ENCODE measurements around the gene SESN2. TPM values are rescaled to one million over a fixed set of nuclear protein-coding genes. Genes with fewer than 3 reads are reported as not detected.
A peak's percentile ranks its signal among the peaks of the same experiment; 100 is the strongest.

SESN2 gene
- total and polyA plus RNA-seq, 7 donors: 4.9 to 36.5 (median 6.3) TPM

DNA sequence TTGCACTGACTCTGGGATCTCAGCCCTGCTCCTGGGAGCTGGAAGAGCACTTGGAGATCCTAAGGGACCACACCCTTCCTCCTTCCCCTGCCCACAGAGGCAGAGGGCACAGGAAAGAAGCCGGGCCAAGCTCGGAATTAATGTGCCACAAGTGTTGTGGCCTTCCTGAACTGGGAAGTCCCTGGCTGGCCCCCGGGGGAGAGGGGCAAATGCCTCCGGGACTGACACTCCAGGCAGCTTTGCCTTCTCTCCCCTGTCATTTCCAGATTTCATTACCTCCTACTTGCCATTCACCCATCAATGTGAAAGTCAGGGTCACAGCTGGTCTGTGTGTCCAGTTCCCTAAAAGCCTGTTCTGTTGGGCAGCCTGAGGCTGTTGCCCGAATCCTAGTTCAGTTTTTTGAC, 21.7 kb downstream of the SESN2 start:
- peaks cover 7 to 64% (median 23%) of the 10 kb centered on the region in 4 donors for H3K36me3 ChIP-seq

DNA sequence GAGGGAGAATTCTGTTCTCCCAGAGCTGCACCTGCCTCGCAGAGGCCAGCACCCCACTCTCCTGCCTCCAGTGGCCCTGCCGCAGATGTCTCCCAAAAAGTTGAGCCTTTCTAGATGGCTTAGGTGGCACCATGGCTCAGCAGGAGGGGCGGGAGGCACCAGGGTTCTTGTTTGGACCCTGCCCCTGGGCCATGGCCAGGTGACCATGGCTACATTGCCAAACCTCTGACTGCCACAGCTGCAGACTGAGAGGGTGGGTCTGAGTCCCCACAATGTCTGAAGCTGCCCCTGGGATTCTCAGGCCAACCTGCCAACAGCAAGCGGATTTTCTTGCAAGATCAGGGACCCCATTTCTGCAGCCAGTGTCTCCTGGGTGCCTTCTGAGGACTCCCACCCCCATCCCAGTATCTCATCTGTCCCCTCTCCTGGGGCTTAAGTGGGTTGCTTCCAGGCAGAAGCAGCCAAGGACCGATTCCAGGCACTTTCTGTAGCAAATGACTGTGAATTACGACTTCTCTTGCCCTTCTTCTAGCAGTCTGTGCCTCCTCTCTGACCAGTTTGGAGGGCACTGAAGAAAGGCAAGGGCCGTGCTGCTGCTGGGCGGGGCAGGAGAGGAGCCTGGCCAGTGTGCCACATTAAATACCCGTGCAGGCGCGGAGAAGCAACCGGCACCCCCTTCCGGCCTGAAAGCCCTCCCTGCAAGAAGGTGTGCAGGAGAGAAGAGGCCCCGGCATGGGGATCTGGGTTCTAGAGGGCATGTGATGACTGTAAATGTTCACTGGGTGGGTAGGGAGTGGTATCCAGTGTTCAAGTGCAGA, 22.5 kb downstream of the SESN2 start:
- H3K27ac ChIP-seq: no peak overlapping the region
- H3K9me3 ChIP-seq: no peaks in the 10 kb centered on the region
- peaks cover 7 to 58% (median 22%) of the 10 kb centered on the region in 4 donors for H3K36me3 ChIP-seq
- H3K27me3 ChIP-seq: no peaks in the 10 kb centered on the region
- TF ChIP-seq POLR2A (IDR thresholded peaks at IDR 0.05): no peak
- no peak for TF ChIP-seq POLR2AphosphoS5 (IDR thresholded peaks at IDR 0.05)
- TF ChIP-seq, protein P1, sequence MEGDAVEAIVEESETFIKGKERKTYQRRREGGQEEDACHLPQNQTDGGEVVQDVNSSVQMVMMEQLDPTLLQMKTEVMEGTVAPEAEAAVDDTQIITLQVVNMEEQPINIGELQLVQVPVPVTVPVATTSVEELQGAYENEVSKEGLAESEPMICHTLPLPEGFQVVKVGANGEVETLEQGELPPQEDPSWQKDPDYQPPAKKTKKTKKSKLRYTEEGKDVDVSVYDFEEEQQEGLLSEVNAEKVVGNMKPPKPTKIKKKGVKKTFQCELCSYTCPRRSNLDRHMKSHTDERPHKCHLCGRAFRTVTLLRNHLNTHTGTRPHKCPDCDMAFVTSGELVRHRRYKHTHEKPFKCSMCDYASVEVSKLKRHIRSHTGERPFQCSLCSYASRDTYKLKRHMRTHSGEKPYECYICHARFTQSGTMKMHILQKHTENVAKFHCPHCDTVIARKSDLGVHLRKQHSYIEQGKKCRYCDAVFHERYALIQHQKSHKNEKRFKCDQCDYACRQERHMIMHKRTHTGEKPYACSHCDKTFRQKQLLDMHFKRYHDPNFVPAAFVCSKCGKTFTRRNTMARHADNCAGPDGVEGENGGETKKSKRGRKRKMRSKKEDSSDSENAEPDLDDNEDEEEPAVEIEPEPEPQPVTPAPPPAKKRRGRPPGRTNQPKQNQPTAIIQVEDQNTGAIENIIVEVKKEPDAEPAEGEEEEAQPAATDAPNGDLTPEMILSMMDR (IDR thresholded peaks at IDR 0.05): no peak
- no peak for TF ChIP-seq EP300 (IDR thresholded peaks at IDR 0.05)
- no peaks in the 10 kb centered on the region for H3K4me1 ChIP-seq
- WGBS, 2 donors: 37 to 79% methylated on average over 14 of the region's 14 CpGs
- no peak for DNase-seq
- H3K4me3 ChIP-seq: no peak overlapping the region
- intact Hi-C loops (cut with DNase I): no loop called here

More for the DNA sequence above, 21.7 kb downstream of the SESN2 start:
- no peak for TF ChIP-seq POLR2AphosphoS5 (IDR thresholded peaks at IDR 0.05)
- no peak for TF ChIP-seq POLR2A (IDR thresholded peaks at IDR 0.05)
- TF ChIP-seq EP300 (IDR thresholded peaks at IDR 0.05): no peak
- TF ChIP-seq, protein P1 (IDR thresholded peaks at IDR 0.05): no peak
- Histone ChIP-seq H3K27ac (peak overlapping the region in 1 of 4 donors; percentile 27), H3K4me3 (no peak overlapping the region), H3K4me1 (no peaks in the 10 kb centered on the region), H3K27me3 (no peaks in the 10 kb centered on the region), H3K9me3 (no peaks in the 10 kb centered on the region)
- intact Hi-C loops (cut with DNase I): no loop called here
- no peak for DNase-seq
- WGBS, 2 donors: 48 to 77% methylated on average over 5 of the region's 5 CpGs

DNA sequence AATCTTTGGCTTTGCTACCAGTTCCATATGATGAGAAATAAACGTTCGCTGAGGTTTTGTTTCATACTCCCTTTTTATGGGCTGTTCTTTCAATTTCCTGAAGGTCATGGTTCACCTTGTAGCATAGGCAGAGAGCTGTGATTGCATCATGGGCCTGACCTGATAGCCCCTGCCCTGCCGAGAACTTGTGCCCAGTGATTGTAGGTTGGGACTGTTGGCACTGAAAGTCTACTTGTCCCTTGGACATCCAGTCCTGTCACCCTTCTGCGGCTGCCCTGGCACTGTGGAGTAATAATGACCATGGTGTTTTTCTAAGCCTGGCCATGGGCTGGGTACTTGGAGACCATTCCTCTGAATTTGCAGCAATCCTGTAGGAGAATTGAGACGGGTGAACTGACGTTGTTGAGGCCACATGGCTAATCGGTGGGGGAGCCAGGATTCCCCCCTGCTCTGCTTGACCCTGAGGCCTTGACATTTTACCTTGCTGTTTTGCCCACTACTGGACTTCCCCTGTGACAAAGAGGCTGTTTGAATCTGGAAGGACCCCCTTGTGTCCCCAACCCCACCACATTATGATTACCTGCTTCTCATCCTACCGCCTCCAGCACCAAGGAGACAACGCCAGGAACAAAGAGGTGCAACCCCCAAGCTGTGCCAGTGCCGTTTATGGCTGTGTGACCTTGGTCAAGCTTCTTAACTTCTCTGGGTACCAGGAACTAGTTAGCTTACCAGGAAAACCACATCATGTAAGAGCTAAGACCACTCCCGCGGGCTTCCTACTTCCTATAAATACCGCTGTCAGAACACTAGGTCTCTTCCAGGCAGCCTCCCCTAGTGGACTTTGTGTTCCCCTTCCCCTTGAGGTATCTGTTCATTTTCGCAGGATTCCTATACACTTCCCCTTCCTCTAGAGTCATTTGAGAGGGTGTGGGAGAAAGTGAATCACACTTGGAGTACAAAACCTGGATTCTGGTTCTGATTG, 23.4 kb downstream of the SESN2 start:
- Histone ChIP-seq H3K4me3 (no peak overlapping the region), H3K9me3 (no peaks in the 10 kb centered on the region), H3K4me1 (no peaks in the 10 kb centered on the region), H3K36me3 (peaks cover 7 to 50% (median 17%) of the 10 kb centered on the region in 4 donors), H3K27me3 (no peaks in the 10 kb centered on the region), H3K27ac (peak overlapping the region in 1 of 4 donors; percentile 8)
- 58 to 80% methylated on average over 14 of the region's 14 CpGs for WGBS, 2 donors
- intact Hi-C loops (cut with DNase I): no loop called here
- TF ChIP-seq POLR2AphosphoS5 (IDR thresholded peaks at IDR 0.05) (no peak), POLR2A (IDR thresholded peaks at IDR 0.05) (no peak), EP300 (IDR thresholded peaks at IDR 0.05) (no peak)
- TF ChIP-seq, protein P1 (IDR thresholded peaks at IDR 0.05): no peak
- DNase-seq: no peak

DNA sequence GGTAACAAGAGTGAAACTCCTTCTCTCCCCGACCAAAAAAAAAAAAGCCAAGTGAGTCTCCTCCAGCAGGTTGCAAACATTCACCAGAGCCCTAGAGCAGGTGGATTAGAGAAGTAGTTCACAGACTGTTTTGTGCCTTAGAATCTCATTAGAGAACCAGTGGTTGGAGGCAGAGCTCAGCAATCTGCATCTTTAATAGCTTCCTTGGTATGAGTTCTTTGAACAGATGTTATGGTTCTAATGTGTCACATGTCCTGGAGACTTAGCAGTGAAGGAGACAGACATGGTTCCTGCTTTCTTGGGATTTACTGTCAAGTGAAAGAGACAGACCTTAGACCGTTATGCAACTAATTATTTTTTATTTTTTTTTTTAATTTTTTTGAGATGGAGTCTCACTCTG, 26.8 kb downstream of the SESN2 start:
- H3K4me1 ChIP-seq: no peaks in the 10 kb centered on the region
- H3K27ac ChIP-seq: no peak overlapping the region
- no peaks in the 10 kb centered on the region for H3K9me3 ChIP-seq
- H3K4me3 ChIP-seq: no peak overlapping the region
- intact Hi-C loops (cut with DNase I): no loop called here
- TF ChIP-seq EP300 (IDR thresholded peaks at IDR 0.05) (no peak), POLR2AphosphoS5 (IDR thresholded peaks at IDR 0.05) (no peak), POLR2A (IDR thresholded peaks at IDR 0.05) (no peak)
- TF ChIP-seq, protein P1 (IDR thresholded peaks at IDR 0.05): no peak
- WGBS, 2 donors: 31 to 67% methylated on average over 2 of the region's 2 CpGs
- DNase-seq: no peak
- H3K36me3 ChIP-seq: peaks cover 0 to 16% (median under 1%) of the 10 kb centered on the region in 4 donors
- H3K27me3 ChIP-seq: no peaks in the 10 kb centered on the region

Measured in sigmoid colon (tissue), 7 donors.